GM19351 (cell line): ENCODE results near the gene FAM151B.
"Not testable (repeated sequence)": the region's sequence is repeated elsewhere in the genome, so short reads cannot be mapped to it uniquely, and the experiment has no call there.

Experiments
- ATAC-seq: cut with Tn5 transposase; IDR thresholded peaks from one replicate; pipeline ENCODE4 v1.9.1; 2021; ENCODE audit warnings: mild to moderate bottlenecking, moderate library complexity; ENCODE audit not compliant: unreplicated experiment

FAM151B gene

DNA sequence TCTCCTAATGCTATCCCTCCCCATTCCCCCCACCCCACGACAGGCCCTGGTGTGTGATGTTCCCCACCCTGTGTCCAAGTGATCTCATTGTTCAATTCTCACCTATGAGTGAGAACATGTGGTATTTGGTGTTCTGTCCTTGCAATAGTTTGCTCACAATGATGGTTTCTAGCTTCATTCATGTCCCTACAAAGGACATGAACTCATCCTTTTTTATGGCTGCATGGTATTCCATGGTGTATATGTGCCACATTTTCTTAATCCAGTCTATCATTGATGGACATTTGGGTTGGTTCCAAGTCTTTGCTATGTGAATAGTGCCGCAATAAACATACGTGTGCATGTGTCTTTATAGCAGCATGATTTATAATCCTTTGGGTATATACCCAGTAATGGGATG, 92.4 kb downstream of the FAM151B start:
- not testable (repeated sequence) for ATAC-seq

DNA sequence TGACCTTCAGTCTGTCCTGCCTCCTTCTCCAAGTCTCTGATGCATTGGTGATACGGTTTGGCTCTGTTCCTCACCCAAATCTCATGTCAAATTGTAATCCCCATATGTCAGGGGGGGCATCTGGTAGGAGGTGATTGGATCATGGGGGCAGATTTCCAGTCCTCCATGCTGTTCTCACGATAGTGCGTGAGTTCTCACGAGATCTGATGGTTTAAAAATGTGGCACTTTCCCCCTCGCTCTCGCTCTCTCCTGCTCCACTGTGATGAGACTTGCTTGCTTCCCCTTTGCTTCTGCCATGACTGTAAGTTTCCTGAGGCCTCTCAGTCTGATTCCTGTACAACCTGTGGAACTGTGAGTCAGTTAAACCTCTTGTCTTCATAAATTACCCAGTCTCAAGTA, 96.9 kb downstream of the FAM151B start:
- ATAC-seq, result no peak

DNA sequence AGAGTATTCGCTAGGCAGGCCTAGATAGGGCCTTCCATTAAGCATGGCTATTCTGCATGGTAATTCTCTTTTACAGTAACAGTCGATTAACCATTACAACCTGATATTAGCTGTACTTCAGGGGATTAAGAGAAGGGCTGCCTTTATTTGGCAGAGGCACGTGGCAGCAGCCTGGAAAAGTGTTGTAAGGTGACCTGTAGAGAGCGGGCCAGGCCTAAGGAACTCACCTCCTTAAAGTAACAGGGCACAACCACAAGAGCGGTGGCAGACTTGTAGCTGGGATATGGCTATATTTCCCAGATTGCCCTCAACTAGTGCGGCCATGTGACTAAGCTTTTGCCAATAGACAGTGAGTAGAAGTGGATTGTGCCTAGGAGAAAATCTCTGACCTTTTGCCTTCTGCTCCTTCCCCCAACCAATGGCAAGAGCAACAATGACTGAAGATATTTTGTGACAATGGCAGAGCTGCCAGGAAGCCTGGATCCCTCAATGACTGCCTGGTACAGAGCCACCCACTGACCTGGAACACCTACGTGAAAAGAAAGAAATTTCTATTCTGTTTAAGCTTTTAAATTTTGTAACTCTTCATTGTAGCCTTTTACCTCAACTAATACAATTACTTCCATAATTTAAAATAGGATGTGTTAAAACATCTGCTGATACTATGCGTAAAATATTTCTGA, 101.1 kb downstream of the FAM151B start:
- ATAC-seq, result no peak

DNA sequence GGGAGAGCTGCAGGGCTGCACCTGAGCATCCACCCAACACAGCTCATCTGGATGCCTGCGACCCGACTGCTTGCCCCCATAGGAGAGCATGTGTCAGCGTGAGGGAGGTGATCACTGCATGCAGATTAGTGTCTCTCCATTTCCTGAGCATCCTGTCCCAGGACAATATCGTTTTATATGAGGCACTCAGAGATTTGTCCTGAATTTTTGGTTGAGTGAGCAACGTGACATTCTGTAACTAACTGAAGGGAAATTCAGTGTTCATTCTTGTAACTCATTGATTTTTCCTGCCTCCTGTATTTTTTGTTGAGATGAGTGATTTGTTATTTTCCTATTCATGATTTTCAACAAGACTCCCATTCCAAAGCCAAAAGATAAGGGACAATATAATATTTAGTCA, 102.9 kb downstream of the FAM151B start:
- no peak for ATAC-seq

DNA sequence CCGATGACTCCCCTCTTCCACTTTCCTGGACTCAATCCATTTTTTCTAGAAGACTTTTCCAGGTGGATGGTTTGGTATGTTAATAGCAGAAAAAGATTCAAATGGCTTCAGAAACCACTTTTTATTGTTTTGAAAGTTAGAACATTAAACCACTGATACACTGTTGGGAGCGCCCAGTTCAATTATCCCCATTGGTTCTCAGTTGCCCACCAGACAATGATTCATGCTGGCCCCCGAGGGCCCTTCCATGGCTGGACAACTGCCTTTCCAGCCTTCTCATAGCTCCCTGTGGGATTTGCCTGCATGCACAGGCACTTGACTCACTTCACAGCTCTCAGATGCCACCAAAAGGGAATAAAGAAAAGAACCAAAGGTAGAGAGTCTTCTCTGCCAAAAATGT, 103.5 kb downstream of the FAM151B start:
- ATAC-seq, result no peak

DNA sequence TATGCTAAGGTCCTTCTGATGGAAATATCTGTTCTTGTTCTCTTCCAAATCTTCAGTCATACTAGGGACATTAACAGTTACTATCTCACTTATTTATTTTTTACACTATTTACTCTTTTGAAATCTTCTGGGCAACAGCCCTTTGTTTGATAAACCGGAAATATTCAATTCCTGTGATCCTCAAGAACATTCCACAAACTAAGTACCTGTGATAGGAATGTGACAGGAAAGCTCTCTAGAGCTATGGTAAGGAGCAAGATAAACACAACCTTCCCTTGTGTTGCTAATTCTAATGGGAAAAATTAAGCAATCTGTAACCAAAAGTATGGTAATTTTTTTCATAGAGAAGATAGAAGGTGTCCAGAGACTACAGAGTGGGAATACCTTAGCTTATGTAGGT, 104.2 kb downstream of the FAM151B start:
- ATAC-seq, result no peak
